ENCODE measurements around the gene ZNF189. TPM values are rescaled to one million over a fixed set of nuclear protein-coding genes. Genes with fewer than 3 reads are reported as not detected.

Gene ZNF189
- total and polyA plus RNA-seq, 7 experiments from 2014 or later: 3.1 to 25.0 (median 9.0) TPM

- Histone ChIP-seq H3K4me3 (ENCODE audit: low read length) (no peak overlapping the region), H3K27me3 (ENCODE audit: control insufficient read depth in 2 of 2, insufficient read depth in 2 of 2, low read length in 2 of 2) (no peaks in the 10 kb centered on the region), H3K4me1 (ENCODE audit: control insufficient read depth in 2 of 2, insufficient read depth in 2 of 2, low read length in 2 of 2) (no peaks in the 10 kb centered on the region), H3K27ac (ENCODE audit: low read depth, low read length) (no peak overlapping the region), H3K9me3 (ENCODE audit: control insufficient read depth in 2 of 3, low read length in 3 of 3) (no peaks in the 10 kb centered on the region), H3K36me3 (ENCODE audit: control insufficient read depth in 2 of 3, insufficient read depth in 3 of 3, low read length in 3 of 3) (no peaks in the 10 kb centered on the region)
- ChIA-PET CTCF (no interaction called here), POLR2A (no interaction called here)
- no peak for ATAC-seq
- Mint-ChIP-seq H3K36me3 (no peaks in the 10 kb centered on the region), H3K27me3 (peaks cover 0 to 8% (median 6%) of the 10 kb centered on the region in 5 donors), H3K9me3 (peaks cover 0 to 2% (median 0%) of the 10 kb centered on the region in 11 donors), H3K4me3 (no peak overlapping the region), H3K4me1 (no peaks in the 10 kb centered on the region), H3K27ac (no peak overlapping the region)
- intact Hi-C loops (cut with micrococcal nuclease): no loop called here
- no peak for DNase-seq
These were observed 43.6 kb upstream of the ZNF189 start for GRCh38 chr9:101354765-101355708.

GRCh38 chr9:101356619-101357018 is 42.0 kb upstream of the ZNF189 start:
- Histone ChIP-seq H3K36me3 (ENCODE audit: control insufficient read depth in 2 of 3, insufficient read depth in 3 of 3, low read length in 3 of 3) (no peaks in the 10 kb centered on the region), H3K27ac (ENCODE audit: low read depth, low read length) (no peak overlapping the region), H3K4me1 (ENCODE audit: control insufficient read depth in 2 of 2, insufficient read depth in 2 of 2, low read length in 2 of 2) (no peaks in the 10 kb centered on the region), H3K27me3 (ENCODE audit: control insufficient read depth in 2 of 2, insufficient read depth in 2 of 2, low read length in 2 of 2) (no peaks in the 10 kb centered on the region), H3K4me3 (ENCODE audit: low read length) (no peak overlapping the region), H3K9me3 (ENCODE audit: control insufficient read depth in 2 of 3, low read length in 3 of 3) (no peaks in the 10 kb centered on the region)
- no peak for ATAC-seq
- ChIA-PET CTCF (no interaction called here), POLR2A (no interaction called here)
- peaks cover 0 to 4% (median 0%) of the 10 kb centered on the region in 11 donors for H3K9me3 Mint-ChIP-seq
- no peak overlapping the region for H3K27ac Mint-ChIP-seq
- intact Hi-C loops (cut with micrococcal nuclease): no loop called here
- H3K27me3 Mint-ChIP-seq: peaks cover 0 to 8% (median 6%) of the 10 kb centered on the region in 5 donors
- DNase-seq: no peak
- H3K4me1 Mint-ChIP-seq: no peaks in the 10 kb centered on the region
- H3K36me3 Mint-ChIP-seq: no peaks in the 10 kb centered on the region
- no peak overlapping the region for H3K4me3 Mint-ChIP-seq

DNA sequence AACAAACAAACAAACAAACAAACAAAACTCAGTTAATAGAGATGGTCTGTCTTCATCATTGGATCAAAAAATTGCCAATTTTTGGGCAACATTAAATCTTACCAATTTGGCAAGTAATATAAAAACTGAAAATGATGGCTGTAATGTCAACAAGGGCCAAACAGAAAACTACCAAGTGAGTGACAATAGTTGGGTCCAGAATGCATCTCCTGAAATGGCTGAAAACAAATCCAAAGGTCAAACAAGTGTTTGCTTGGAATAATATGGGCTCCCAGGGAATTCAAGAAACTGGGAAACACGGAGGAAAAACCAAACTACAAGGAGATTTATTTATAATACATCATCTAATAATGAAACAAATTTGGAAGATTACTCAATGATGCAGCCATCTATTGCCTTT is 39.0 kb upstream of the ZNF189 start:
- Histone ChIP-seq H3K9me3 (ENCODE audit: control insufficient read depth in 2 of 3, low read length in 3 of 3) (no peaks in the 10 kb centered on the region), H3K4me3 (ENCODE audit: low read length) (no peak overlapping the region), H3K36me3 (ENCODE audit: control insufficient read depth in 2 of 3, insufficient read depth in 3 of 3, low read length in 3 of 3) (no peaks in the 10 kb centered on the region), H3K4me1 (ENCODE audit: control insufficient read depth in 2 of 2, insufficient read depth in 2 of 2, low read length in 2 of 2) (no peaks in the 10 kb centered on the region), H3K27me3 (ENCODE audit: control insufficient read depth in 2 of 2, insufficient read depth in 2 of 2, low read length in 2 of 2) (no peaks in the 10 kb centered on the region), H3K27ac (ENCODE audit: low read depth, low read length) (no peak overlapping the region)
- H3K4me1 Mint-ChIP-seq: no peaks in the 10 kb centered on the region
- no peak for DNase-seq
- H3K9me3 Mint-ChIP-seq: peaks cover 0 to 2% (median 0%) of the 10 kb centered on the region in 11 donors
- H3K27me3 Mint-ChIP-seq: no peaks in the 10 kb centered on the region
- ChIA-PET POLR2A (no interaction called here), CTCF (no interaction called here)
- no peaks in the 10 kb centered on the region for H3K36me3 Mint-ChIP-seq
- no peak overlapping the region for H3K27ac Mint-ChIP-seq
- intact Hi-C loops (cut with micrococcal nuclease): loop anchor here in 1 of 2 donors (5.0 kb wide), 1 partner anchor 618 kb away; no protein-coding TSS in a partner anchor
- H3K4me3 Mint-ChIP-seq: no peak overlapping the region
- no peak for ATAC-seq

DNA sequence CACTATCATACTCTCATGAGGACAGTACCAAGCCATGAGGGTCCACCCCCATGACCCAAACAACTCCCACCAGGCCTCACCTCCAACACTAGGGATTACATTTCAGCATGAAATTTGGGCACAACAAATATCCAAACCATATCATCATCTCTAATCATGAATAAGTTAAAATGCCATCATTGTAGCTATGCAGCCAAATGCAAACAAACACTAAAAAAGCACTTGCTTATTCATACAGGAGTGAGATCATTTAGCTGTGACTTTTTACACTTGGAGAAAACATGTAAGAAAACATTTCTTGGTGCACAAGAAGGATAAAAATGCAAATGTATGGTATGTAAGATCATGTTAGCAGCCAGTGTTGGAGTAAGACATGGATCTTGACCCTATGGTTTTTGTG is 38.0 kb upstream of the ZNF189 start:
- no peaks in the 10 kb centered on the region for H3K4me1 Mint-ChIP-seq
- peaks cover 0 to 2% (median 0%) of the 10 kb centered on the region in 11 donors for H3K9me3 Mint-ChIP-seq
- H3K4me1 ChIP-seq (ENCODE audit: control insufficient read depth in 2 of 2, insufficient read depth in 2 of 2, low read length in 2 of 2): no peaks in the 10 kb centered on the region
- H3K9me3 ChIP-seq (ENCODE audit: control insufficient read depth in 2 of 3, low read length in 3 of 3): no peaks in the 10 kb centered on the region
- no peaks in the 10 kb centered on the region for H3K36me3 Mint-ChIP-seq
- intact Hi-C loops (cut with micrococcal nuclease): loop anchor here in 1 of 2 donors (5.0 kb wide), 1 partner anchor 617 kb away; no protein-coding TSS in a partner anchor
- H3K27me3 ChIP-seq (ENCODE audit: control insufficient read depth in 2 of 2, insufficient read depth in 2 of 2, low read length in 2 of 2): no peaks in the 10 kb centered on the region
- H3K36me3 ChIP-seq (ENCODE audit: control insufficient read depth in 2 of 3, insufficient read depth in 3 of 3, low read length in 3 of 3): no peaks in the 10 kb centered on the region
- no peak overlapping the region for H3K27ac ChIP-seq (ENCODE audit: low read depth, low read length)
- DNase-seq: no peak
- no peak for ATAC-seq
- ChIA-PET CTCF (interaction anchor here (0.6 kb wide), 1 partner anchor 28 kb away, joined by 3 read pairs; no protein-coding TSS in a partner anchor), POLR2A (no interaction called here)
- no peaks in the 10 kb centered on the region for H3K27me3 Mint-ChIP-seq
- no peak overlapping the region for H3K4me3 ChIP-seq (ENCODE audit: low read length)
- no peak overlapping the region for H3K27ac Mint-ChIP-seq
- H3K4me3 Mint-ChIP-seq: no peak overlapping the region

DNA sequence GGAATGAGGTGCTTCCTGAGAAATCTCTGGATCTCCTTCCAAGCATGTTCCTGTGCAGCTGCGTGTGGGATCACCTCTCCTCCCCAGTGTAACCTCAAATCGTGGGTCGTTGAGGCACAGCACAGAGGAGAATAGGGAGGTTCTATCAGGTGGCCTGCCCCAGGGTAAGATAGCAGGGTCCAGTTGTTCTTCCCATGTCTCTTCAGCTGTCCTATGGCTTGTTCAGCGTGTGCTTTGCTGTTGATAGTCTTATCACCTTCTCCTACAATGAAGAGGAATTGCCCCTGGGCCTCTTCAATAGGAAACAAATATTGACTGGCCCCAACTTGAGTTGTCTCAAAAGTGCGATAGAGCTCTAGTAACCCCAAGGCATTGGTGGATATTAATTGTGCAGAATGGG is 36.2 kb upstream of the ZNF189 start:
- no peak for ATAC-seq
- no peak overlapping the region for H3K27ac ChIP-seq (ENCODE audit: low read depth, low read length)
- CTCF ChIA-PET: no interaction called here
- H3K4me1 ChIP-seq (ENCODE audit: control insufficient read depth in 2 of 2, insufficient read depth in 2 of 2, low read length in 2 of 2): no peaks in the 10 kb centered on the region
- Mint-ChIP-seq H3K4me1 (no peaks in the 10 kb centered on the region), H3K27me3 (peaks cover 0 to 6% (median under 1%) of the 10 kb centered on the region in 5 donors), H3K27ac (no peak overlapping the region), H3K4me3 (no peak overlapping the region), H3K9me3 (peaks cover 0 to 2% (median 0%) of the 10 kb centered on the region in 11 donors), H3K36me3 (no peaks in the 10 kb centered on the region)
- no peaks in the 10 kb centered on the region for H3K27me3 ChIP-seq (ENCODE audit: control insufficient read depth in 2 of 2, insufficient read depth in 2 of 2, low read length in 2 of 2)
- intact Hi-C loops (cut with micrococcal nuclease): loop anchor here in 1 of 2 donors (5.0 kb wide), 1 partner anchor 615 kb away; no protein-coding TSS in a partner anchor
- POLR2A ChIA-PET: no interaction called here
- H3K9me3 ChIP-seq (ENCODE audit: control insufficient read depth in 2 of 3, low read length in 3 of 3): no peaks in the 10 kb centered on the region
- H3K36me3 ChIP-seq (ENCODE audit: control insufficient read depth in 2 of 3, insufficient read depth in 3 of 3, low read length in 3 of 3): no peaks in the 10 kb centered on the region
- DNase-seq: no peak
- no peak overlapping the region for H3K4me3 ChIP-seq (ENCODE audit: low read length)

- Histone ChIP-seq H3K4me3 (ENCODE audit: low read length) (no peak overlapping the region), H3K4me1 (ENCODE audit: control insufficient read depth in 2 of 2, insufficient read depth in 2 of 2, low read length in 2 of 2) (no peaks in the 10 kb centered on the region), H3K9me3 (ENCODE audit: control insufficient read depth in 2 of 3, low read length in 3 of 3) (no peaks in the 10 kb centered on the region), H3K27ac (ENCODE audit: low read depth, low read length) (no peak overlapping the region), H3K27me3 (ENCODE audit: control insufficient read depth in 2 of 2, insufficient read depth in 2 of 2, low read length in 2 of 2) (no peaks in the 10 kb centered on the region), H3K36me3 (ENCODE audit: control insufficient read depth in 2 of 3, insufficient read depth in 3 of 3, low read length in 3 of 3) (no peaks in the 10 kb centered on the region)
- H3K27ac Mint-ChIP-seq: no peak overlapping the region
- peaks cover 0 to 2% (median 0%) of the 10 kb centered on the region in 11 donors for H3K9me3 Mint-ChIP-seq
- H3K27me3 Mint-ChIP-seq: peaks cover 0 to 9% (median 4%) of the 10 kb centered on the region in 5 donors
- intact Hi-C loops (cut with micrococcal nuclease): loop anchor here in 1 of 2 donors (5.0 kb wide), 1 partner anchor 188 kb away; no protein-coding TSS in a partner anchor
- DNase-seq (no peak), ATAC-seq (no peak)
- H3K4me1 Mint-ChIP-seq: no peaks in the 10 kb centered on the region
- H3K36me3 Mint-ChIP-seq: no peaks in the 10 kb centered on the region
- no peak overlapping the region for H3K4me3 Mint-ChIP-seq
- POLR2A ChIA-PET: no interaction called here
- CTCF ChIA-PET: no interaction called here
These were observed 33.5 kb upstream of the ZNF189 start for GRCh38 chr9:101365181-101365580.
